Measurements from ENCODE around the gene TEX26.

- TF ChIP-seq CTCF (IDR thresholded peaks at IDR 0.05; ENCODE audit: low read length) (no peak), EZH2 (optimal IDR thresholded peaks at IDR 0.05; ENCODE audit: low read depth, low read length) (no peak), EZH2phosphoT487 (IDR thresholded peaks at IDR 0.05; ENCODE audit: low read length) (no peak)
Observed at GRCh38 chr13:30965380-30965779, 32.9 kb downstream of the TEX26 start.

Data from MM.1S (cell line).